Smooth muscle cell (in vitro differentiated cells): ENCODE measurements around the gene PER3. TPM values are rescaled to one million over a fixed set of nuclear protein-coding genes. Genes with fewer than 3 reads are reported as not detected.

Source experiments
- DNase-seq: peaks from one replicate; lab custom pipeline; 2025; ENCODE audit not compliant: unreplicated experiment; lab: John Stamatoyannopoulos, UW
- H2AFZ ChIP-seq: fragments of 200-600 bp; sonication (generic); 2 replicates; pipeline ENCODE4 v1.6.0; 2016; ENCODE audit warnings: antibody characterized with exemption, low read depth, mild to moderate bottlenecking
- H3F3A ChIP-seq: fragments of 200-600 bp; sonication (generic); 2 replicates; pipeline ENCODE4 v1.6.0; 2017; ENCODE audit warnings: antibody characterized with exemption, low read depth
- H3K27ac ChIP-seq: fragments of 200-600 bp; sonication (generic); 2 replicates; pipeline ENCODE4 v1.5.1; 2016; ENCODE audit warnings: low read depth, mild to moderate bottlenecking
- H3K27me3 ChIP-seq: fragments of 200-600 bp; sonication (generic); 2 replicates; pipeline ENCODE4 v1.6.1; 2016; ENCODE audit warnings: low read depth, mild to moderate bottlenecking
- H3K36me3 ChIP-seq: fragments of 200-600 bp; sonication (generic); 2 replicates; pipeline ENCODE4 v1.5.1; 2016; ENCODE audit warnings: low read depth
- H3K4me1 ChIP-seq: fragments of 200-600 bp; sonication (generic); 2 replicates; pipeline ENCODE4 v1.5.1; 2016; ENCODE audit warnings: low read depth
- H3K4me2 ChIP-seq: fragments of 200-600 bp; sonication (generic); 2 replicates; pipeline ENCODE4 v1.6.0; 2016; ENCODE audit warnings: mild to moderate bottlenecking
- H3K4me3 ChIP-seq: fragments of 200-600 bp; sonication (generic); 2 replicates; pipeline ENCODE4 v1.5.1; 2016; ENCODE audit warnings: mild to moderate bottlenecking
- H3K79me2 ChIP-seq: fragments of 200-600 bp; sonication (generic); 2 replicates; pipeline ENCODE4 v1.6.0; 2016; ENCODE audit warnings: low read depth, mild to moderate bottlenecking
- H3K9ac ChIP-seq: fragments of 200-600 bp; sonication (generic); 2 replicates; pipeline ENCODE4 v1.6.0; 2016; ENCODE audit warnings: low read depth
- H3K9me3 ChIP-seq: fragments of 200-600 bp; sonication (generic); replicated peaks from 2 replicates; pipeline ENCODE4 v1.5.1; 2016; ENCODE audit warnings: low read depth
- H4K20me1 ChIP-seq: fragments of 200-600 bp; sonication (generic); 2 replicates; pipeline ENCODE4 v1.6.0; 2016; ENCODE audit warnings: low read depth
- CTCF ChIP-seq: fragments of 200-600 bp; sonication (generic); IDR thresholded peaks from 2 replicates; pipeline ENCODE4 v1.5.1; 2017; ENCODE audit warnings: borderline replicate concordance, mild to moderate bottlenecking, antibody characterized with exemption; ENCODE audit not compliant: insufficient read depth, poor library complexity, severe bottlenecking
- WGBS: methylation state at CpG from one replicate; pipeline ENCODE4 v1.1.7; 2016; ENCODE audit warnings: low lambda C conversion rate; 5-methylcytosine and 5-hydroxymethylcytosine counted together
- polyA plus RNA-seq: library from polyadenylated mRNA; unstranded; fragments of >200 nt; fragmentation: Nextera tagmentation; extraction: Ambion mirVana; gene quantifications from 2 replicates; pipeline ENCODE4 v1.2.1, GENCODE V29; 2016
- total RNA-seq: library from RNA; depleted of rRNA; stranded (reverse); fragments of >200 nt; gene quantifications from 2 replicates; pipeline ENCODE4 v1.2.3, GENCODE V29; 2014

Gene PER3
- total and polyA plus RNA-seq, 2 experiments from 2014 or later, result 5.9 to 13.2 TPM

DNA sequence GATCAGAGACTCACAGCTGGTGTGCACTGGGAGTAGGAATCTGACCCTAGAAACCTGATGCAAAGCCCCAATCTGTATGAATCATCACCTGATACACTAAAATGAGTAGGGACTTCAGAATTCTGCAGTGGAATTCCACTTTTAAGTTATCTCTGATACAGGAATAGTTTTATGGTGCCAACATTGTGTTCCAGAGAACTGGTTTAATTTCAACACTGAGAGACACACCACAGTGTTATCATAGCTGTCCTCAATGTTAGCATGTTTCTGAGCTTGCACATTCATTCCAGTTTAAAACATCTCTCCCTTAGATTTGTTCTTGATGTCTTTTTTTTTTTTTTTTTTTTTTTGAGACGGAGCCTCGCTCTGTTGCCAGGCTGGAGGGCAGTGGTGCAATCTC is 61.7 kb downstream of the PER3 start:
- Histone ChIP-seq H3K36me3 (no peaks in the 10 kb centered on the region), H3K27ac (no peak overlapping the region), H3K79me2 (no peaks in the 10 kb centered on the region), H3K4me1 (no peaks in the 10 kb centered on the region), H3K27me3 (no peaks in the 10 kb centered on the region), H2AFZ (no peak overlapping the region), H3K9me3 (no peaks in the 10 kb centered on the region), H3F3A (no peaks in the 10 kb centered on the region), H4K20me1 (no peaks in the 10 kb centered on the region), H3K4me3 (no peak overlapping the region), H3K4me2 (no peak overlapping the region), H3K9ac (no peak overlapping the region)
- 73% methylated on average over 2 of the region's 2 CpGs for WGBS
- TF ChIP-seq CTCF, result no peak
- DNase-seq, result no peak

DNA sequence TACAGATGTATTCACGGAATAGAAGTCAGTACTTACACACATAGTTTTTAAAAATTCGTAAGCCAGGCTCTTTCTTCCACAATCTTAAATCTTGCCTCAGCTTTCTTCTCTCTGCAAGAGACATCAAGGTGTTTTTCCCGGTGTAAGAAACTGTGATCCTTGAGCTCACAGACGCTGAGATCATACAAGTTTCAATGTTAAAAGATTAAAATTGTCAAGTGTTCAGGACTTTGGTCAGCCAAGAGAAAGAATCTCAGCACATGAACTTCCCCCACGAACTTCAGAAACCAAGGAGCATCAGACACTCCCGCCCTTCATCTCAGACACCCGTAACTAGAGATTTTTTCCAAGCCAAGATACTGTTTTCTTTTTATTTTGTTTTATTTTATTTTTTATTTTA is 62.6 kb downstream of the PER3 start:
- Histone ChIP-seq H3K27ac (no peak overlapping the region), H3K27me3 (no peaks in the 10 kb centered on the region), H3K36me3 (no peaks in the 10 kb centered on the region), H3F3A (no peaks in the 10 kb centered on the region), H4K20me1 (no peaks in the 10 kb centered on the region), H2AFZ (no peak overlapping the region), H3K4me2 (no peak overlapping the region), H3K79me2 (no peaks in the 10 kb centered on the region), H3K9me3 (no peaks in the 10 kb centered on the region), H3K4me3 (no peak overlapping the region), H3K4me1 (no peaks in the 10 kb centered on the region), H3K9ac (no peak overlapping the region)
- no peak for TF ChIP-seq CTCF
- DNase-seq, result no peak
- WGBS, result 94% methylated on average over 7 of the region's 7 CpGs

GRCh38 chr1:7847599-7847998 is 63.5 kb downstream of the PER3 start:
- Histone ChIP-seq H2AFZ (no peak overlapping the region), H3K9me3 (no peaks in the 10 kb centered on the region), H3K79me2 (no peaks in the 10 kb centered on the region), H3K27ac (no peak overlapping the region), H3F3A (no peaks in the 10 kb centered on the region), H3K27me3 (no peaks in the 10 kb centered on the region), H3K4me3 (no peak overlapping the region), H3K36me3 (no peaks in the 10 kb centered on the region), H4K20me1 (no peaks in the 10 kb centered on the region), H3K9ac (no peak overlapping the region), H3K4me1 (no peaks in the 10 kb centered on the region), H3K4me2 (no peak overlapping the region)
- no peak for TF ChIP-seq CTCF
- DNase-seq, result no peak
- WGBS, result 54% methylated on average over 4 of the region's 4 CpGs

GRCh38 chr1:7850786-7851185 is 66.7 kb downstream of the PER3 start:
- Histone ChIP-seq H3K27me3 (no peaks in the 10 kb centered on the region), H3K4me2 (no peak overlapping the region), H2AFZ (no peak overlapping the region), H3K4me3 (no peak overlapping the region), H3K36me3 (no peaks in the 10 kb centered on the region), H3K4me1 (no peaks in the 10 kb centered on the region), H3K9me3 (no peaks in the 10 kb centered on the region), H4K20me1 (no peaks in the 10 kb centered on the region), H3K9ac (no peak overlapping the region), H3F3A (no peaks in the 10 kb centered on the region), H3K79me2 (no peaks in the 10 kb centered on the region), H3K27ac (no peak overlapping the region)
- TF ChIP-seq CTCF, result no peak
- DNase-seq, result no peak
- WGBS, result 51% methylated on average over 15 of the region's 15 CpGs
